ENCODE data around the gene WDR37.

DNA sequence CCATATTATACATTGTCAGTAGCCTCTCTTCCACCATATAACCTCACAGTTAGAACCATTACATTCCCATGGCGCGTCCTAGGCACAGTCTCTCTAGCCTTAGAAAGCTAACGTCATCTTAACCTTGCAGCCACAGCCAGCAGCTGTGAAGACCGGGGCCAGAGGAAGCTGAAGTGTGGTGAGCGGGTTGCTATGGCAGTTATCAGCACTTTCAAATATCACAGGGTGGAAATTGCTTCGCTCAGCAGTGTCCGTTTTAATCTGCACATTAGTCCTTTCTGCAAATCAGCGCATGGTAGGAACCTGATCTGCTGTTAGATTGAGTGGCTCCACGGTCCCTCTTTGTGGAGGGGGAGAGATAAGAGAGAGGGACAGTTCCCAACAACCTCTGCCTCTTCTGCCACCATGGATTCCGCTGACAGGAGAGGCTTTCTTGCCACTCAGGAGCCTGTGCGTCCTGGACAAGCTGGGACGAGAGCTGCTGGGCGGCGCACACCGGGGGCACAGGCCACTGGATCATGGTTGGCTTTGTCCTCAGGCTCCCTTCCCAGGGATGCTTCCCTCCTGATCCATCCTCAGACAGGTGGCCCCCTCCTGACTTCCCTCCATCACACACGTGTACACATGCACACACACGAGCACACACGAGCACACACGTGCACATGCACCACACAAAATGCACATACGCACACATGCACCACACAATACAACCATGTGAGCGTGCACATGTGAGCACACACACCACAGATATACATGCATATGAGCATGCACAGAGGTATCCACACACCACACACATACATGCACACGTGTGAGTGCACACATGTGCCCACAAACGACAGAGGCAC lies 93.8 kb downstream of the WDR37 start:
- TF ChIP-seq, protein P1, sequence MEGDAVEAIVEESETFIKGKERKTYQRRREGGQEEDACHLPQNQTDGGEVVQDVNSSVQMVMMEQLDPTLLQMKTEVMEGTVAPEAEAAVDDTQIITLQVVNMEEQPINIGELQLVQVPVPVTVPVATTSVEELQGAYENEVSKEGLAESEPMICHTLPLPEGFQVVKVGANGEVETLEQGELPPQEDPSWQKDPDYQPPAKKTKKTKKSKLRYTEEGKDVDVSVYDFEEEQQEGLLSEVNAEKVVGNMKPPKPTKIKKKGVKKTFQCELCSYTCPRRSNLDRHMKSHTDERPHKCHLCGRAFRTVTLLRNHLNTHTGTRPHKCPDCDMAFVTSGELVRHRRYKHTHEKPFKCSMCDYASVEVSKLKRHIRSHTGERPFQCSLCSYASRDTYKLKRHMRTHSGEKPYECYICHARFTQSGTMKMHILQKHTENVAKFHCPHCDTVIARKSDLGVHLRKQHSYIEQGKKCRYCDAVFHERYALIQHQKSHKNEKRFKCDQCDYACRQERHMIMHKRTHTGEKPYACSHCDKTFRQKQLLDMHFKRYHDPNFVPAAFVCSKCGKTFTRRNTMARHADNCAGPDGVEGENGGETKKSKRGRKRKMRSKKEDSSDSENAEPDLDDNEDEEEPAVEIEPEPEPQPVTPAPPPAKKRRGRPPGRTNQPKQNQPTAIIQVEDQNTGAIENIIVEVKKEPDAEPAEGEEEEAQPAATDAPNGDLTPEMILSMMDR (IDR thresholded peaks at IDR 0.05) = no peak
- TF ChIP-seq, protein P2, sequence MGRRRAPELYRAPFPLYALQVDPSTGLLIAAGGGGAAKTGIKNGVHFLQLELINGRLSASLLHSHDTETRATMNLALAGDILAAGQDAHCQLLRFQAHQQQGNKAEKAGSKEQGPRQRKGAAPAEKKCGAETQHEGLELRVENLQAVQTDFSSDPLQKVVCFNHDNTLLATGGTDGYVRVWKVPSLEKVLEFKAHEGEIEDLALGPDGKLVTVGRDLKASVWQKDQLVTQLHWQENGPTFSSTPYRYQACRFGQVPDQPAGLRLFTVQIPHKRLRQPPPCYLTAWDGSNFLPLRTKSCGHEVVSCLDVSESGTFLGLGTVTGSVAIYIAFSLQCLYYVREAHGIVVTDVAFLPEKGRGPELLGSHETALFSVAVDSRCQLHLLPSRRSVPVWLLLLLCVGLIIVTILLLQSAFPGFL (CRISPR knock-in tag; IDR thresholded peaks at IDR 0.05; ENCODE audit: borderline replicate concordance) = no peak

All from WTC11 (cell line).